AG04449 (cell line): ENCODE data around the gene NSMF.

ENCODE experiments used
- CTCF ChIA-PET: fragments of 350-600 bp; formaldehyde crosslinking; extraction: SDS; loops from one replicate; lab custom pipeline; 2021; ENCODE audit warnings: antibody characterized with exemption; lab: Yijun Ruan, JAX
- POLR2A ChIA-PET: fragments of 400-600, 350-600 bp; formaldehyde crosslinking; extraction: SDS; loops from one replicate; lab custom pipeline; 2020; ENCODE audit warnings: antibody characterized with exemption, inconsistent platforms; lab: Yijun Ruan, JAX
- DNase-seq: peaks from one replicate; pipeline ENCODE4 v3.0.0-alpha.2; 2010; ENCODE audit warnings: low read depth, low spot score
- H3K4me3 ChIP-seq: 2 replicates; pipeline ENCODE4 v1.5.1; 2011; ENCODE audit warnings: low read depth, mild to moderate bottlenecking, control low read depth, low read length
- TF ChIP-seq, protein P1 (sequence below): IDR thresholded peaks from one replicate; pipeline ENCODE4 v1.5.1; 2011; ENCODE audit warnings: mild to moderate bottlenecking, moderate library complexity, low read length, control low read depth, inconsistent platforms; ENCODE audit not compliant: insufficient read depth; ENCODE audit errors: missing control alignments

The NSMF gene

GRCh38 chr9:137423514-137424291 is 35.4 kb downstream of the NSMF start:
- ChIA-PET CTCF (interaction anchor here (0.8 to 4.0 kb wide), 17 partner anchors 9 to 187 kb away, joined by 3 to 41 read pairs (median 6); partner anchors contain the start of gene TOR4A), POLR2A (interaction anchor here (0.6 to 0.9 kb wide), 7 partner anchors 8 to 183 kb away, joined by 3 to 6 read pairs (median 3); partner anchors contain the start of gene TUBB4B)
- TF ChIP-seq, protein P1, sequence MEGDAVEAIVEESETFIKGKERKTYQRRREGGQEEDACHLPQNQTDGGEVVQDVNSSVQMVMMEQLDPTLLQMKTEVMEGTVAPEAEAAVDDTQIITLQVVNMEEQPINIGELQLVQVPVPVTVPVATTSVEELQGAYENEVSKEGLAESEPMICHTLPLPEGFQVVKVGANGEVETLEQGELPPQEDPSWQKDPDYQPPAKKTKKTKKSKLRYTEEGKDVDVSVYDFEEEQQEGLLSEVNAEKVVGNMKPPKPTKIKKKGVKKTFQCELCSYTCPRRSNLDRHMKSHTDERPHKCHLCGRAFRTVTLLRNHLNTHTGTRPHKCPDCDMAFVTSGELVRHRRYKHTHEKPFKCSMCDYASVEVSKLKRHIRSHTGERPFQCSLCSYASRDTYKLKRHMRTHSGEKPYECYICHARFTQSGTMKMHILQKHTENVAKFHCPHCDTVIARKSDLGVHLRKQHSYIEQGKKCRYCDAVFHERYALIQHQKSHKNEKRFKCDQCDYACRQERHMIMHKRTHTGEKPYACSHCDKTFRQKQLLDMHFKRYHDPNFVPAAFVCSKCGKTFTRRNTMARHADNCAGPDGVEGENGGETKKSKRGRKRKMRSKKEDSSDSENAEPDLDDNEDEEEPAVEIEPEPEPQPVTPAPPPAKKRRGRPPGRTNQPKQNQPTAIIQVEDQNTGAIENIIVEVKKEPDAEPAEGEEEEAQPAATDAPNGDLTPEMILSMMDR: no peak
- peak overlapping the region; percentile 72 for H3K4me3 ChIP-seq
- no peak for DNase-seq

DNA sequence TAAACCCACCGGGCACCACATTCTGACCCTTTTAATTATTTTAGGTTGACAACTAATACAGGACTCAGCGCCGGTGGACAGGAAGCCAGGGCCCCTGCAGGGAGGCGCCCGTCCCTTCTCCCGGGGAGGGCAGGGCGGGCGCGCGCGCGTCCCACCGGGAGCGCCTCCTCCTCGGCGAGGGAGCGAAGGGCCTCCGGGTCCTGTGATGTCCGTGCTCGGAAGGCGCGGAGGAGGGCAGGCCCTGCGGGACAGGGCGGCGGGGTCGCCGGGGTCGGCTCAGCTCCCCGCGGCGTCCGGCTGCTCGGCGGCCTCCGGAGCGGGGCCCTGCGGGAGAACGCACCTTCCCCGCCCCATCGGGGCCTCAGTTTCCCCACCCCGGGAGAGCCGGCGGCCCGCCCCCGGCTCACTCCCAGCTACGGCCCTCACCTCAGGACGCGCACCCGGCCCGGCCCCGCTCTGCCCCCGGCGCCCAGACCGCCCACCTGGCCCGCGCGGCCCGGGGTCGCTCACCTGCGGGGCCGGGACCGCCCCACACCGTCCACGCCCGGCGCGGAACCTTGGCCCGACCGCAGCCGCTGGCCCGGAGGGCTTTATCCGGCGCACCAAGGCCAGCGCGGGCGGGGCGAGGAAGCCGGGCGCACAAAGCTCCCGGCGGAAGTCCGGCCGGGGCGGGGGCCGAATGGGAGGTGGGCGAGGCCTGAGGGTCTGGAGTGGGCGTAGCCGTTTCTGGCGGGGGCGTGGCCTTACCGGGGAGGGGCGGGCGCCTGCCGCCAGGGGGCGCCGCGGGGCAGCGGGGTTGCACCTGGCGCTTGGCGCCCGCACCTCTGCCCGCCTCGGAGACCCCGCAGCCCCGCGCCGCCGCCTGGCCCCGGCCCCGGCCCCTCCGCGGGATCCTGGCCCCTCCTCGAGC is 36.3 kb downstream of the NSMF start, which contains the start of the genes EXD3 and NOXA1:
EXD3 (minus strand) TSS at position 559 of the 910 bp plus-strand sequence. CDS start 27,805 bp downstream, outside the sequence.
NOXA1 (plus strand) TSS at position 790 of the 910 bp plus-strand sequence. CDS start 137 bp downstream, outside the sequence.
- DNase-seq: peak; percentile 46
- CTCF ChIA-PET: interaction anchor here (0.6 to 4.0 kb wide), 28 partner anchors 9 to 197 kb away, joined by 3 to 41 read pairs (median 4); partner anchors contain the start of genes NRARP and TOR4A
- POLR2A ChIA-PET: interaction anchor here (0.6 to 0.9 kb wide), 7 partner anchors 9 to 182 kb away, joined by 3 to 6 read pairs (median 3); partner anchors contain the start of gene TUBB4B
- peak within 1 kb of the TSS; percentile 72 for H3K4me3 ChIP-seq
- TF ChIP-seq, protein P1: peak; percentile 62

GRCh38 chr9:137421838-137422603 is 37.1 kb downstream of the NSMF start:
- H3K4me3 ChIP-seq: peak overlapping the region; percentile 72
- POLR2A ChIA-PET: no interaction called here
- TF ChIP-seq, protein P1: no peak
- CTCF ChIA-PET: interaction anchor here (0.6 to 4.0 kb wide), 20 partner anchors 10 to 196 kb away, joined by 3 to 41 read pairs (median 6); partner anchors contain the start of gene NRARP
- no peak for DNase-seq

- peak overlapping the region; percentile 37 for H3K4me3 ChIP-seq
- TF ChIP-seq, protein P1: no peak
- POLR2A ChIA-PET: interaction anchor here (0.6 kb wide), 1 partner anchor 126 kb away, joined by 4 read pairs; no protein-coding TSS in a partner anchor
- CTCF ChIA-PET: no interaction called here
- no peak for DNase-seq
Measured at GRCh38 chr9:137417161-137418021, 41.7 kb downstream of the NSMF start.
